SK-N-SH (cell line): ENCODE results near the gene CCDC93. TPM values are rescaled to one million over a fixed set of nuclear protein-coding genes. Genes with fewer than 3 reads are reported as not detected.

Experiments used
- CTCF ChIA-PET: fragments of 300-600, 350-600 bp; formaldehyde crosslinking; extraction: SDS; loops from one replicate; lab custom pipeline; 2021; lab: Yijun Ruan, JAX
- POLR2A ChIA-PET: fragments of 350-600 bp; sonication (Branson Sonifier 250); formaldehyde crosslinking; extraction: SDS; loops from one replicate; lab custom pipeline; 2020; ENCODE audit warnings: antibody characterized with exemption, inconsistent platforms; lab: Yijun Ruan, JAX
- DNase-seq: peaks from one replicate; pipeline ENCODE4 v3.0.0; 2012
- H2AFZ ChIP-seq: fragments of 200-600 bp; sonication (generic); 2 replicates; pipeline ENCODE4 v1.8.1; 2016; ENCODE audit warnings: antibody characterized with exemption, mild to moderate bottlenecking, low read depth
- H3F3A ChIP-seq: fragments of 200-600 bp; sonication (generic); replicated peaks from 2 replicates; pipeline ENCODE3; 2016; ENCODE audit warnings: antibody characterized with exemption, mild to moderate bottlenecking; ENCODE audit not compliant: insufficient read depth
- H3K27ac ChIP-seq, 2 experiments: fragments of 200-500 bp in 1 of 2; fragments of 200-600 bp in 1 of 2; sonication (Bioruptor generic) in 1 of 2; sonication (generic), shearing (Covaris generic) in 1 of 2; 2 replicates each; pipeline versions ENCODE4 v1.5.1 to v1.6.1; 2014 to 2016; ENCODE audit warnings: low read depth in 2 of 2, inconsistent platforms in 1 of 2, low read length in 1 of 2, mild to moderate bottlenecking in 1 of 2, mixed read lengths in 1 of 2
- H3K27me3 ChIP-seq: fragments of 200-600 bp; sonication (generic), shearing (Covaris generic); 2 replicates; pipeline ENCODE4 v1.6.1; 2016; ENCODE audit warnings: mixed run types; ENCODE audit not compliant: insufficient read depth
- H3K36me3 ChIP-seq, 2 experiments: fragments of 200-500 bp in 1 of 2; fragments of 200-600 bp in 1 of 2; sonication (Bioruptor generic) in 1 of 2; sonication (generic) in 1 of 2; replicated peaks in 1 of 2; 2 replicates each; pipeline versions ENCODE3 to v1.5.1; 2014 to 2016; ENCODE audit warnings: low read length in 1 of 2, mild to moderate bottlenecking in 1 of 2; ENCODE audit not compliant: insufficient read depth in 2 of 2, control insufficient read depth in 1 of 2
- H3K4me1 ChIP-seq, 2 experiments: fragments of 200-500 bp in 1 of 2; fragments of 200-600 bp in 1 of 2; sonication (Bioruptor generic) in 1 of 2; sonication (generic), shearing (Covaris generic) in 1 of 2; 2 replicates each; pipeline versions ENCODE4 v1.5.1 to v1.6.1; 2014 to 2016; ENCODE audit warnings: low read depth in 1 of 2, low read length in 1 of 2, mixed run types in 1 of 2; ENCODE audit not compliant: insufficient read depth in 2 of 2, control insufficient read depth in 1 of 2
- H3K4me2 ChIP-seq: fragments of 200-600 bp; sonication (generic), shearing (Covaris generic); 2 replicates; pipeline ENCODE4 v1.6.1; 2017; ENCODE audit warnings: mixed run types
- H3K4me3 ChIP-seq, 2 experiments: fragments of 200-500 bp in 1 of 2; fragments of 200-600 bp in 1 of 2; sonication (Bioruptor generic) in 1 of 2; sonication (generic), shearing (Covaris generic) in 1 of 2; 2 replicates each; pipeline versions ENCODE4 v1.5.1 to v1.8.1; 2014 to 2016; ENCODE audit warnings: low read depth in 2 of 2, inconsistent platforms in 1 of 2, low read length in 1 of 2, mild to moderate bottlenecking in 1 of 2, mixed read lengths in 1 of 2, moderate library complexity in 1 of 2
- H3K79me2 ChIP-seq: fragments of 200-600 bp; sonication (generic); 2 replicates; pipeline ENCODE4 v1.8.1; 2017; ENCODE audit warnings: mild to moderate bottlenecking; ENCODE audit not compliant: insufficient read depth
- H3K9ac ChIP-seq: fragments of 200-600 bp; sonication (generic); 2 replicates; pipeline ENCODE4 v1.6.1; 2017; ENCODE audit warnings: mixed run types
- H3K9me2 ChIP-seq: fragments of 200-600 bp; sonication (generic); 2 replicates; pipeline ENCODE4 v1.6.1; 2017; ENCODE audit warnings: mixed run types
- H3K9me3 ChIP-seq: fragments of 200-600 bp; sonication (generic); 2 replicates; pipeline ENCODE4 v1.6.1; 2017; ENCODE audit warnings: mixed run types, mild to moderate bottlenecking, moderate library complexity
- H4K20me1 ChIP-seq: fragments of 200-600 bp; sonication (generic); 2 replicates; pipeline ENCODE4 v1.6.1; 2017; ENCODE audit warnings: mild to moderate bottlenecking, mixed run types; ENCODE audit not compliant: insufficient read depth
- CHD2 ChIP-seq: fragments of 150-350 bp; IDR thresholded peaks from 2 replicates; pipeline ENCODE4 v1.6.1; 2018; ENCODE audit warnings: low read length; ENCODE audit not compliant: partially characterized antibody
- EP300 ChIP-seq, 2 experiments: IDR thresholded peaks; 2 replicates each; pipeline versions ENCODE4 v1.4.0 to v1.6.1; 2012; ENCODE audit warnings: borderline replicate concordance in 1 of 2, low read depth in 1 of 2, low read length in 1 of 2
- EZH2phosphoT487 ChIP-seq: fragments of 200-600 bp; sonication (generic); IDR thresholded peaks from 2 replicates; pipeline ENCODE4 v1.6.1; 2017; ENCODE audit warnings: low read depth, mixed run types, mild to moderate bottlenecking, antibody characterized with exemption, moderate library complexity, borderline replicate concordance
- FOSL2 ChIP-seq: IDR thresholded peaks from 2 replicates; pipeline ENCODE4 v1.4.0; 2012; ENCODE audit warnings: low read depth, mild to moderate bottlenecking, moderate library complexity, borderline replicate concordance
- MEF2A ChIP-seq: IDR thresholded peaks from 2 replicates; pipeline ENCODE4 v1.4.0; 2012; ENCODE audit warnings: low read depth, borderline replicate concordance
- MXI1 ChIP-seq: IDR thresholded peaks from 2 replicates; pipeline ENCODE4 v1.6.1; 2012; ENCODE audit warnings: mild to moderate bottlenecking, low read depth, low read length, improper control_type of control experiment
- NFIC ChIP-seq: IDR thresholded peaks from 2 replicates; pipeline ENCODE4 v1.4.0; 2012; ENCODE audit warnings: borderline replicate concordance
- NRF1 ChIP-seq: IDR thresholded peaks from 2 replicates; pipeline ENCODE4 v1.6.1; 2012; ENCODE audit warnings: low read depth, mild to moderate bottlenecking, low read length
- RCOR1 ChIP-seq: fragments of 150-350 bp; IDR thresholded peaks from 2 replicates; pipeline ENCODE4 v1.6.1; 2017; ENCODE audit warnings: antibody characterized with exemption, low read length
- RFX5 ChIP-seq: IDR thresholded peaks from 2 replicates; pipeline ENCODE4 v1.6.1; 2012; ENCODE audit warnings: mild to moderate bottlenecking, improper control_type of control experiment, low read length
- RXRA ChIP-seq: IDR thresholded peaks from 2 replicates; pipeline ENCODE4 v1.4.0; 2012; ENCODE audit warnings: low read depth, mild to moderate bottlenecking, borderline replicate concordance
- SIN3A ChIP-seq: IDR thresholded peaks from 2 replicates; pipeline ENCODE4 v1.6.1; 2012; ENCODE audit warnings: low read depth, mild to moderate bottlenecking, low read length, moderate library complexity, borderline replicate concordance
- SMC3 ChIP-seq: IDR thresholded peaks from 2 replicates; pipeline ENCODE4 v1.6.1; 2012; ENCODE audit warnings: low read depth, low read length, improper control_type of control experiment
- TAF1 ChIP-seq: IDR thresholded peaks from 2 replicates; pipeline ENCODE4 v1.6.1; 2012; ENCODE audit warnings: low read depth, mild to moderate bottlenecking, low read length, moderate library complexity, borderline replicate concordance
- WGBS: methylation state at CpG from one replicate; pipeline ENCODE4 v1.1.6; 2017; ENCODE audit warnings: low lambda C conversion rate; 5-methylcytosine and 5-hydroxymethylcytosine counted together
- polyA plus RNA-seq, 3 experiments: library from polyadenylated mRNA; depleted of rRNA; stranded (reverse); fragments of >200 nt; gene quantifications; 2 replicates each; pipeline ENCODE4 v1.2.3, GENCODE V29; 2012
- TF ChIP-seq, protein P1 (sequence below): IDR thresholded peaks from 2 replicates; pipeline ENCODE4 v1.4.0; 2012; ENCODE audit warnings: low read depth, borderline replicate concordance
- TF ChIP-seq, protein P2 (sequence below): IDR thresholded peaks from 2 replicates; pipeline ENCODE4 v1.4.0; 2012; ENCODE audit warnings: low read depth, borderline replicate concordance
- TF ChIP-seq, protein P3 (sequence below): IDR thresholded peaks from 2 replicates; pipeline ENCODE4 v1.6.1; 2012; ENCODE audit warnings: mild to moderate bottlenecking, low read depth, low read length, moderate library complexity
- TF ChIP-seq, protein P4 (sequence below): fragments of 200-600 bp; sonication (generic); IDR thresholded peaks from 2 replicates; pipeline ENCODE4 v1.6.1; 2017; ENCODE audit warnings: antibody characterized with exemption, mild to moderate bottlenecking, moderate library complexity

CCDC93 gene
- polyA plus RNA-seq, 1 of the 3 experiments (the other 2 are of a cell fraction) = 11.7 TPM

DNA sequence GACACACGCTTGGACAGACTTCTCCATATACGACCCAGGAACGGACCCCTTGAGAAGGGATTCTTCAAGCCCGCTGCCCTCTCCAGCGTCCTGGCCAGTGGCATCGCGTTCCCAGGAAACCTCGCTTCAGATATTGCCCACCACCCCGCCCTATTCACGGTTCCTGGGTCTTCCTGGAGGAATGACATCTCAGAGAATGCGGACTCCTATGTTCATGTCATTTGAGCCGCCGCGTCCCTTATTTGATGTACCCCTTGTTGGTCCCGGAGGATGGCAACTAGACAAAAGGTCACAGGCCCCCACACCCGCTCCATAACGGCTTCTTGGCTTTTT, 588 bp upstream of the CCDC93 start:
- Histone ChIP-seq H3K9me3 (no peaks in the 10 kb centered on the region), H3K9ac (peak overlapping the region; percentile 79), H3K4me2 (peak overlapping the region; percentile 97), H4K20me1 (peaks cover 18% of the 10 kb centered on the region; the same call in 1 of the 2 replicates), H3K4me3 (peak overlapping the region; percentile 89 to 94), H3F3A (no peaks in the 10 kb centered on the region), H2AFZ (peak overlapping the region; percentile 100), H3K27me3 (no peaks in the 10 kb centered on the region), H3K79me2 (peaks cover 43% of the 10 kb centered on the region), H3K27ac (peak overlapping the region; percentile 26 to 45; a peak in 2 of 4 replicates), H3K36me3 (no peaks in the 10 kb centered on the region), H3K9me2 (no peaks in the 10 kb centered on the region), H3K4me1 (peaks cover 10 to 11% of the 10 kb centered on the region in 2 experiments; a peak in 3 of 4 replicates)
- ChIA-PET POLR2A (no interaction called here), CTCF (interaction anchor here (1.0 to 4.3 kb wide), 4 partner anchors 11 to 200 kb away, joined by 3 to 22 read pairs (median 12); partner anchors contain the start of gene DDX18)
- DNase-seq = peak; percentile 63
- TF ChIP-seq MXI1 (peak; percentile 9; the same call in 1 of the 2 replicates), SIN3A (no peak), CHD2 (no peak)
- TF ChIP-seq, protein P1, sequence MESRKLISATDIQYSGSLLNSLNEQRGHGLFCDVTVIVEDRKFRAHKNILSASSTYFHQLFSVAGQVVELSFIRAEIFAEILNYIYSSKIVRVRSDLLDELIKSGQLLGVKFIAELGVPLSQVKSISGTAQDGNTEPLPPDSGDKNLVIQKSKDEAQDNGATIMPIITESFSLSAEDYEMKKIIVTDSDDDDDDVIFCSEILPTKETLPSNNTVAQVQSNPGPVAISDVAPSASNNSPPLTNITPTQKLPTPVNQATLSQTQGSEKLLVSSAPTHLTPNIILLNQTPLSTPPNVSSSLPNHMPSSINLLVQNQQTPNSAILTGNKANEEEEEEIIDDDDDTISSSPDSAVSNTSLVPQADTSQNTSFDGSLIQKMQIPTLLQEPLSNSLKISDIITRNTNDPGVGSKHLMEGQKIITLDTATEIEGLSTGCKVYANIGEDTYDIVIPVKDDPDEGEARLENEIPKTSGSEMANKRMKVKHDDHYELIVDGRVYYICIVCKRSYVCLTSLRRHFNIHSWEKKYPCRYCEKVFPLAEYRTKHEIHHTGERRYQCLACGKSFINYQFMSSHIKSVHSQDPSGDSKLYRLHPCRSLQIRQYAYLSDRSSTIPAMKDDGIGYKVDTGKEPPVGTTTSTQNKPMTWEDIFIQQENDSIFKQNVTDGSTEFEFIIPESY = no peak
- WGBS = 6% methylated on average over 4 of the region's 17 CpGs

- Histone ChIP-seq H3K4me2 (peak overlapping the region; percentile 95), H3K27ac (peak overlapping the region; percentile 61 to 75; a peak in 2 of 4 replicates), H3K9ac (peak overlapping the region; percentile 79), H3K27me3 (no peaks in the 10 kb centered on the region), H3F3A (no peaks in the 10 kb centered on the region), H3K4me3 (peak overlapping the region; percentile 89 to 94), H2AFZ (peak overlapping the region; percentile 100), H3K36me3 (peaks cover 0 to 5% of the 10 kb centered on the region in 2 experiments), H4K20me1 (peaks cover 22% of the 10 kb centered on the region; the same call in 1 of the 2 replicates), H3K9me3 (no peaks in the 10 kb centered on the region), H3K9me2 (no peaks in the 10 kb centered on the region), H3K4me1 (peaks cover 10 to 11% of the 10 kb centered on the region in 2 experiments; a peak in 3 of 4 replicates), H3K79me2 (peaks cover 54% of the 10 kb centered on the region)
- CTCF ChIA-PET = interaction anchor here (2.1 to 4.3 kb wide), 3 partner anchors 10 to 19 kb away, joined by 17 to 22 read pairs (median 21); no protein-coding TSS in a partner anchor
- WGBS = 0% methylated on average over 1 of the region's 48 CpGs
- DNase-seq = peak; percentile 72
- POLR2A ChIA-PET = no interaction called here
- TF ChIP-seq, protein P2, sequence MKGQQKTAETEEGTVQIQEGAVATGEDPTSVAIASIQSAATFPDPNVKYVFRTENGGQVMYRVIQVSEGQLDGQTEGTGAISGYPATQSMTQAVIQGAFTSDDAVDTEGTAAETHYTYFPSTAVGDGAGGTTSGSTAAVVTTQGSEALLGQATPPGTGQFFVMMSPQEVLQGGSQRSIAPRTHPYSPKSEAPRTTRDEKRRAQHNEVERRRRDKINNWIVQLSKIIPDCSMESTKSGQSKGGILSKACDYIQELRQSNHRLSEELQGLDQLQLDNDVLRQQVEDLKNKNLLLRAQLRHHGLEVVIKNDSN = no peak
- no peak for TF ChIP-seq MEF2A
- TF ChIP-seq RFX5 = no peak
- no peak for TF ChIP-seq NRF1
- TF ChIP-seq, protein P3, sequence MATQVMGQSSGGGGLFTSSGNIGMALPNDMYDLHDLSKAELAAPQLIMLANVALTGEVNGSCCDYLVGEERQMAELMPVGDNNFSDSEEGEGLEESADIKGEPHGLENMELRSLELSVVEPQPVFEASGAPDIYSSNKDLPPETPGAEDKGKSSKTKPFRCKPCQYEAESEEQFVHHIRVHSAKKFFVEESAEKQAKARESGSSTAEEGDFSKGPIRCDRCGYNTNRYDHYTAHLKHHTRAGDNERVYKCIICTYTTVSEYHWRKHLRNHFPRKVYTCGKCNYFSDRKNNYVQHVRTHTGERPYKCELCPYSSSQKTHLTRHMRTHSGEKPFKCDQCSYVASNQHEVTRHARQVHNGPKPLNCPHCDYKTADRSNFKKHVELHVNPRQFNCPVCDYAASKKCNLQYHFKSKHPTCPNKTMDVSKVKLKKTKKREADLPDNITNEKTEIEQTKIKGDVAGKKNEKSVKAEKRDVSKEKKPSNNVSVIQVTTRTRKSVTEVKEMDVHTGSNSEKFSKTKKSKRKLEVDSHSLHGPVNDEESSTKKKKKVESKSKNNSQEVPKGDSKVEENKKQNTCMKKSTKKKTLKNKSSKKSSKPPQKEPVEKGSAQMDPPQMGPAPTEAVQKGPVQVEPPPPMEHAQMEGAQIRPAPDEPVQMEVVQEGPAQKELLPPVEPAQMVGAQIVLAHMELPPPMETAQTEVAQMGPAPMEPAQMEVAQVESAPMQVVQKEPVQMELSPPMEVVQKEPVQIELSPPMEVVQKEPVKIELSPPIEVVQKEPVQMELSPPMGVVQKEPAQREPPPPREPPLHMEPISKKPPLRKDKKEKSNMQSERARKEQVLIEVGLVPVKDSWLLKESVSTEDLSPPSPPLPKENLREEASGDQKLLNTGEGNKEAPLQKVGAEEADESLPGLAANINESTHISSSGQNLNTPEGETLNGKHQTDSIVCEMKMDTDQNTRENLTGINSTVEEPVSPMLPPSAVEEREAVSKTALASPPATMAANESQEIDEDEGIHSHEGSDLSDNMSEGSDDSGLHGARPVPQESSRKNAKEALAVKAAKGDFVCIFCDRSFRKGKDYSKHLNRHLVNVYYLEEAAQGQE = no peak
- TF ChIP-seq TAF1 = no peak
- no peak for TF ChIP-seq RCOR1
- TF ChIP-seq NFIC = no peak
- no peak for TF ChIP-seq SMC3
- peak in 1 of 2 experiments; percentile 16; a peak in 1 of 4 replicates for TF ChIP-seq EP300 (IDR thresholded peaks at IDR 0.05; ENCODE audit: borderline replicate concordance in 1 of 2, low read depth in 1 of 2, low read length in 1 of 2)
- TF ChIP-seq, protein P4, sequence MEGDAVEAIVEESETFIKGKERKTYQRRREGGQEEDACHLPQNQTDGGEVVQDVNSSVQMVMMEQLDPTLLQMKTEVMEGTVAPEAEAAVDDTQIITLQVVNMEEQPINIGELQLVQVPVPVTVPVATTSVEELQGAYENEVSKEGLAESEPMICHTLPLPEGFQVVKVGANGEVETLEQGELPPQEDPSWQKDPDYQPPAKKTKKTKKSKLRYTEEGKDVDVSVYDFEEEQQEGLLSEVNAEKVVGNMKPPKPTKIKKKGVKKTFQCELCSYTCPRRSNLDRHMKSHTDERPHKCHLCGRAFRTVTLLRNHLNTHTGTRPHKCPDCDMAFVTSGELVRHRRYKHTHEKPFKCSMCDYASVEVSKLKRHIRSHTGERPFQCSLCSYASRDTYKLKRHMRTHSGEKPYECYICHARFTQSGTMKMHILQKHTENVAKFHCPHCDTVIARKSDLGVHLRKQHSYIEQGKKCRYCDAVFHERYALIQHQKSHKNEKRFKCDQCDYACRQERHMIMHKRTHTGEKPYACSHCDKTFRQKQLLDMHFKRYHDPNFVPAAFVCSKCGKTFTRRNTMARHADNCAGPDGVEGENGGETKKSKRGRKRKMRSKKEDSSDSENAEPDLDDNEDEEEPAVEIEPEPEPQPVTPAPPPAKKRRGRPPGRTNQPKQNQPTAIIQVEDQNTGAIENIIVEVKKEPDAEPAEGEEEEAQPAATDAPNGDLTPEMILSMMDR = 0 out of 2 replicates have a peak, but pooled peaks have one; percentile 11
- no peak for TF ChIP-seq RXRA
- TF ChIP-seq EZH2phosphoT487 = no peak
- TF ChIP-seq FOSL2 = no peak
- TF ChIP-seq SIN3A = no peak
- TF ChIP-seq CHD2 = no peak
Observed at GRCh38 chr2:118013221-118013723, 598 bp downstream of the CCDC93 start.
